HepG2 (cell line): ENCODE results near the gene ABHD12. TPM values are rescaled to one million over a fixed set of nuclear protein-coding genes. Genes with fewer than 3 reads are reported as not detected.
A peak's percentile ranks its signal among the peaks of the same experiment; 100 is the strongest.

ENCODE experiments used
- AFF4 ChIP-seq: sonication (generic); formaldehyde crosslinking; IDR thresholded peaks from 2 replicates; pipeline ENCODE4 v1.4.0; 2020; ENCODE audit warnings: missing genetic modification reagents
- ARNT2 ChIP-seq: sonication (generic); formaldehyde crosslinking; IDR thresholded peaks from 2 replicates; pipeline ENCODE4 v1.8.0; 2022; ENCODE audit warnings: mild to moderate bottlenecking, low read depth, missing genetic modification reagents, moderate library complexity
- CAMTA2 ChIP-seq: sonication (generic); formaldehyde crosslinking; IDR thresholded peaks from 2 replicates; pipeline ENCODE4 v1.4.0; 2020; ENCODE audit warnings: mild to moderate bottlenecking, missing genetic modification reagents, borderline replicate concordance
- DRAP1 ChIP-seq: IDR thresholded peaks from 2 replicates; pipeline ENCODE4 v1.6.1; 2016; ENCODE audit warnings: missing genetic modification reagents, missing compliant biosample characterization
- GLI4 ChIP-seq: sonication (generic); formaldehyde crosslinking; IDR thresholded peaks from 2 replicates; pipeline ENCODE4 v1.5.1; 2020; ENCODE audit warnings: missing genetic modification reagents, mild to moderate bottlenecking, moderate library complexity, borderline replicate concordance
- HOXA3 ChIP-seq: sonication (generic); formaldehyde crosslinking; IDR thresholded peaks from 2 replicates; pipeline ENCODE4 v1.5.0; 2020; ENCODE audit warnings: missing genetic modification reagents
- LBX2 ChIP-seq: sonication (generic); formaldehyde crosslinking; IDR thresholded peaks from 2 replicates; pipeline ENCODE4 v1.5.0; 2020; ENCODE audit warnings: missing genetic modification reagents, mild to moderate bottlenecking, borderline replicate concordance
- NFE2 ChIP-seq: sonication (generic); formaldehyde crosslinking; IDR thresholded peaks from 2 replicates; pipeline ENCODE4 v1.4.0; 2020; ENCODE audit warnings: missing genetic modification reagents
- NPAS2 ChIP-seq: sonication (generic); formaldehyde crosslinking; IDR thresholded peaks from 2 replicates; pipeline ENCODE4 v1.8.0; 2022; ENCODE audit warnings: mild to moderate bottlenecking, missing genetic modification reagents, borderline replicate concordance
- PHF8 ChIP-seq: sonication (generic); formaldehyde crosslinking; IDR thresholded peaks from 2 replicates; pipeline ENCODE4 v1.5.0; 2020; ENCODE audit warnings: missing genetic modification reagents
- RBAK ChIP-seq: sonication (generic); formaldehyde crosslinking; IDR thresholded peaks from 2 replicates; pipeline ENCODE4 v1.5.1; 2020; ENCODE audit warnings: mild to moderate bottlenecking, missing genetic modification reagents
- RFXAP ChIP-seq: sonication (generic); formaldehyde crosslinking; IDR thresholded peaks from 2 replicates; pipeline ENCODE4 v1.4.0; 2020; ENCODE audit warnings: missing genetic modification reagents, borderline replicate concordance
- SPEN ChIP-seq: sonication (generic); formaldehyde crosslinking; IDR thresholded peaks from 2 replicates; pipeline ENCODE4 v1.5.1; 2020; ENCODE audit warnings: low read depth, mild to moderate bottlenecking, missing genetic modification reagents
- TFE3 ChIP-seq: IDR thresholded peaks from 2 replicates; pipeline ENCODE4 v1.6.1; 2016
- TOPORS ChIP-seq: sonication (generic); formaldehyde crosslinking; IDR thresholded peaks from 2 replicates; pipeline ENCODE4 v1.8.0; 2023; ENCODE audit warnings: mild to moderate bottlenecking, missing genetic modification reagents
- TSC22D2 ChIP-seq: sonication (generic); formaldehyde crosslinking; IDR thresholded peaks from 2 replicates; pipeline ENCODE4 v1.5.1; 2020; ENCODE audit warnings: missing genetic modification reagents, mild to moderate bottlenecking, borderline replicate concordance
- ZMYM4 ChIP-seq: sonication (generic); formaldehyde crosslinking; IDR thresholded peaks from 2 replicates; pipeline ENCODE4 v1.8.1; 2023; ENCODE audit warnings: mild to moderate bottlenecking, missing genetic modification reagents
- ZNF331 ChIP-seq: sonication (generic); formaldehyde crosslinking; IDR thresholded peaks from 2 replicates; pipeline ENCODE4 v1.4.0; 2020; ENCODE audit warnings: missing genetic modification reagents
- ZNF343 ChIP-seq: sonication (generic); formaldehyde crosslinking; IDR thresholded peaks from 2 replicates; pipeline ENCODE4 v1.4.0; 2020; ENCODE audit warnings: mild to moderate bottlenecking, missing genetic modification reagents
- ZNF547 ChIP-seq: sonication (generic); formaldehyde crosslinking; IDR thresholded peaks from 2 replicates; pipeline ENCODE4 v1.5.1; 2020; ENCODE audit warnings: mild to moderate bottlenecking, missing genetic modification reagents
- ZNF615 ChIP-seq: sonication (generic); formaldehyde crosslinking; IDR thresholded peaks from 2 replicates; pipeline ENCODE4 v1.5.0; 2020; ENCODE audit warnings: mild to moderate bottlenecking, missing genetic modification reagents, borderline replicate concordance
- ZSCAN5A ChIP-seq: sonication (generic); formaldehyde crosslinking; IDR thresholded peaks from 2 replicates; pipeline ENCODE4 v1.8.0; 2022; ENCODE audit warnings: mild to moderate bottlenecking, missing genetic modification reagents, borderline replicate concordance
- polyA plus RNA-seq, 8 experiments: library from polyadenylated mRNA; depleted of rRNA in 3 of 8; stranded (reverse) in 7 of 8; unstranded in 1 of 8; fragments of >200 nt; fragmentation: Illumina TruSeq in 4 of 8; extraction: Trizol in 4 of 8; gene quantifications; 2 replicates each; pipeline versions ENCODE4 v1.2.1 to v1.2.3, GENCODE V29; 2011 to 2016; ENCODE audit warnings: low read depth in 4 of 8, missing spikeins in 1 of 8, mixed read lengths in 1 of 8; ENCODE audit not compliant: insufficient read depth in 1 of 8
- total RNA-seq, 5 experiments: library from RNA; depleted of rRNA; stranded (reverse); fragments of >200 nt; fragmentation: Illumina TruSeq; extraction: Trizol; gene quantifications; 2 replicates each; pipeline ENCODE4 v1.2.3, GENCODE V29; 2016; ENCODE audit warnings: low read depth in 1 of 5

The ABHD12 gene
- total and polyA plus RNA-seq, 2 of the 13 experiments (the other 11 are each of a cell fraction or from before 2014, with no cell fraction given) = 23.5 to 72.1 TPM

- TF ChIP-seq PHF8 (no peak), AFF4 (CRISPR knock-in tag) (no peak), ZSCAN5A (CRISPR knock-in tag) (no peak), TFE3 (CRISPR knock-in tag) (no peak), HOXA3 (peak; percentile 64; the same call in 1 of the 2 replicates), ZNF343 (CRISPR knock-in tag) (no peak), LBX2 (CRISPR knock-in tag) (no peak), CAMTA2 (CRISPR knock-in tag) (no peak), DRAP1 (no peak), ZNF547 (CRISPR knock-in tag) (no peak), RBAK (CRISPR knock-in tag) (no peak), SPEN (CRISPR knock-in tag) (no peak), NPAS2 (CRISPR knock-in tag) (no peak), ZMYM4 (CRISPR knock-in tag) (no peak; the same call in 1 of the 2 replicates), TOPORS (CRISPR knock-in tag) (no peak), ARNT2 (CRISPR knock-in tag) (0 out of 2 replicates have a peak, but pooled peaks have one; percentile 33), NFE2 (no peak), ZNF331 (CRISPR knock-in tag) (peak; percentile 30; the same call in 1 of the 2 replicates), RFXAP (CRISPR knock-in tag) (no peak; the same call in 1 of the 2 replicates), TSC22D2 (CRISPR knock-in tag) (no peak), GLI4 (CRISPR knock-in tag) (no peak), ZNF615 (no peak)
Measured at GRCh38 chr20:25336561-25337422, 53.8 kb downstream of the ABHD12 start (continued).
